NT2/D1 (cell line): ENCODE measurements around the gene VPREB3.
"Not testable (repeated sequence)": the region's sequence is repeated elsewhere in the genome, so short reads cannot be mapped to it uniquely, and the experiment has no call there.

Experiments used
- DNase-seq: peaks from one replicate; pipeline ENCODE4 v3.0.0-alpha.2; 2011; ENCODE audit warnings: low read depth, low spot score
- H3K27me3 ChIP-seq: 2 replicates; pipeline ENCODE4 v1.6.0; 2011; ENCODE audit warnings: mild to moderate bottlenecking; ENCODE audit not compliant: insufficient read length, insufficient read depth
- H3K36me3 ChIP-seq: 2 replicates; pipeline ENCODE4 v1.6.1; 2011; ENCODE audit warnings: mild to moderate bottlenecking, low read length, mixed read lengths; ENCODE audit not compliant: insufficient read depth, insufficient read length
- H3K4me1 ChIP-seq: 2 replicates; pipeline ENCODE4 v1.5.1; 2011; ENCODE audit not compliant: insufficient read depth, insufficient read length
- H3K4me3 ChIP-seq: 2 replicates; pipeline ENCODE4 v1.5.1; 2011; ENCODE audit warnings: low read depth; ENCODE audit not compliant: insufficient read length
- H3K9ac ChIP-seq: 2 replicates; pipeline ENCODE4 v1.6.0; 2011; ENCODE audit warnings: low read depth; ENCODE audit not compliant: insufficient read length
- H3K9me3 ChIP-seq: 2 replicates; pipeline ENCODE4 v1.5.1; 2011; ENCODE audit warnings: mild to moderate bottlenecking, low read length; ENCODE audit not compliant: insufficient read depth
- SUZ12 ChIP-seq: IDR thresholded peaks from 2 replicates; pipeline ENCODE4 v1.6.1; 2011; ENCODE audit not compliant: insufficient read length, insufficient read depth; ENCODE audit errors: extremely low read depth
- YY1 ChIP-seq: IDR thresholded peaks from 2 replicates; pipeline ENCODE4 v1.6.1; 2011; ENCODE audit not compliant: insufficient read length, insufficient read depth
- ZNF274 ChIP-seq: IDR thresholded peaks from 2 replicates; pipeline ENCODE4 v1.6.1; 2011; ENCODE audit warnings: mild to moderate bottlenecking, low read depth, low read length

Gene VPREB3

GRCh38 chr22:23744001-23744400, 10.2 kb downstream of the VPREB3 start:
- H3K4me1 ChIP-seq: no peaks in the 10 kb centered on the region
- peaks cover 42% of the 10 kb centered on the region for H3K36me3 ChIP-seq
- no peaks in the 10 kb centered on the region for H3K9me3 ChIP-seq
- H3K27me3 ChIP-seq: no peaks in the 10 kb centered on the region
- DNase-seq: no peak
- H3K9ac ChIP-seq: no peak overlapping the region
- H3K4me3 ChIP-seq: no peak overlapping the region
- TF ChIP-seq YY1: no peak

GRCh38 chr22:23743303-23743705, 10.9 kb downstream of the VPREB3 start:
- Histone ChIP-seq H3K4me3 (no peak overlapping the region), H3K4me1 (no peaks in the 10 kb centered on the region), H3K9ac (no peak overlapping the region), H3K9me3 (no peaks in the 10 kb centered on the region), H3K27me3 (no peaks in the 10 kb centered on the region), H3K36me3 (peaks cover 42% of the 10 kb centered on the region)
- DNase-seq: no peak
- TF ChIP-seq YY1 (no peak), SUZ12 (no peak), ZNF274 (no peak)

DNA sequence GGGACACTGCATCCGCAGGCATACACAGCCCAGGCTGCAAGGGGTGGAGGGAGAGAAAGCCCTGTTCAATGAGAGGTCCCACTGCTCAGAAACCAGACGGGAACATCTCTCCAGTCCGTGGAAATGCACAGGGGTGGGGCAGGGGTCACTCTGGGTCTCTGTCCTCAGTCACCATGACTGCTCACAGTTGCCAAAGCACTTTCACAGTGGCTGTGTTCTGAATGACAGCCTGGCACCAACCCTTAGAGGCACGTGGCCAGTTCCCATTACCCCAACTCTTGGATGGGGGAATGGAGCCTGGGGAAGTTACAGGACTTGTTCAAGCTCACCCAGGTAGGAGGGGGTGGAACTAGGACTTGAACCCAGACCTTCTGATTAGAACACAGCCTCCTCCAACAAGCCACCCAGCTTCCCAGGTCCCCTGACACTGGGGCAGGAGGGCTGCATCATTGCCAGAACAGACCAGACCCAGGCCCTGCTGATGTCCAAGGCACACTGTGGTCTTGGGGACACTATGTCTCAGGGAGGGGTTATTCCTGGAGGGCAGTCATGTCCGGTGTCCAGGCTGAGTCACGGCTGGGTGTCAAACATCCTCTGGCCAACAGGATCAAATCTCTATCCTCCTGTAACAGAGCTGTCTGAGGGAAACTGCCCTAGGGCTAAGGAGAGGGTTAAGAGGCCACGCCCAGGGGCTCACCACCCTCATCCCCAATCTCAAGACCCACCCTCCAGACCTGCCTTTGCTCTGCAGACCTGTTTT, 11.5 kb downstream of the VPREB3 start:
- no peak overlapping the region for H3K9ac ChIP-seq
- peaks cover 42% of the 10 kb centered on the region for H3K36me3 ChIP-seq
- H3K27me3 ChIP-seq: no peaks in the 10 kb centered on the region
- TF ChIP-seq ZNF274: no peak
- no peak for TF ChIP-seq YY1
- TF ChIP-seq SUZ12: no peak
- H3K4me1 ChIP-seq: no peaks in the 10 kb centered on the region
- no peak for DNase-seq
- H3K9me3 ChIP-seq: no peaks in the 10 kb centered on the region
- no peak overlapping the region for H3K4me3 ChIP-seq

DNA sequence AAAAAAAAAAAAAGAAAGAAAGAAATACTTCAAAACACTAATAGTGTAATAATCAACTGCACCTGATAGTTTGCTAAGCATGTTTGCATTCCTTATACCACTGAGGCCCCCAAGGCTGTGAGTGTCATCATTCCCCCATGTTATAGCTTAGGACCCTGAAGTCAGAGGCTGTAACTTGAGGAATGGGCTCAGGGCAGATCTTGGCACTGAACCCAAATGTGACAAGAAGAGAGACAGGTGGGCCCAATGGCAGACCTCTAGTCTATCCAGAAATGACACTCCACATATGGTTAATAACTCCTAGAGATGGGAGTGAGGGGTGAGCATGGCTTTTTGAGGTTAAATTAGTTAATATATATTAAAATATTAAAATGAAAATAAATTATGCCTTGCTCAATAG, 16.5 kb downstream of the VPREB3 start:
- H3K36me3 ChIP-seq: peaks cover 15% of the 10 kb centered on the region
- H3K27me3 ChIP-seq: no peaks in the 10 kb centered on the region
- H3K4me3 ChIP-seq: no peak overlapping the region
- no peak for DNase-seq
- no peak overlapping the region for H3K9ac ChIP-seq
- H3K9me3 ChIP-seq: no peaks in the 10 kb centered on the region
- TF ChIP-seq YY1: no peak
- no peak for TF ChIP-seq SUZ12
- no peak for TF ChIP-seq ZNF274
- H3K4me1 ChIP-seq: no peaks in the 10 kb centered on the region

DNA sequence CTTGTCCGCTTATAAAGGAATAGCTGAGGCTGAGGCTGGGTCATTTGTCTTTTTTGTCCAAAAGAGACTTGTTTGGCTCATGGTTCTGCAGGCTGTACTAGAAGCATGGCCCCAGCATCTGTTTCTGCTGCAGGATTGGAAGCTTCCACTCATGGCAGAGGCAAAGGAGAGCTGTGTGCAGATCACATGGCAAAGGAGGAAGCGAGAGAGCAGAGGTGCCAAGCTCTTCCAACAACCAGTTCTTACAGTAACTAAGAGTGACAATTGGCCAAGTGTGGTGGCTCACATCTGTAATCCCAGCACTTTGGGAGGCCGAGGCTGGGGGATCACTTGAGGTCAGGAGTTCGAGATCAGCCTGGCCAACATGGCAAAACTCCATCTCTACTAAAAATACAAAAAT, 26.1 kb downstream of the VPREB3 start:
- H3K9ac ChIP-seq, H3K4me1 ChIP-seq, H3K9me3 ChIP-seq, H3K36me3 ChIP-seq, DNase-seq, H3K27me3 ChIP-seq, H3K4me3 ChIP-seq: not testable (repeated sequence)

DNA sequence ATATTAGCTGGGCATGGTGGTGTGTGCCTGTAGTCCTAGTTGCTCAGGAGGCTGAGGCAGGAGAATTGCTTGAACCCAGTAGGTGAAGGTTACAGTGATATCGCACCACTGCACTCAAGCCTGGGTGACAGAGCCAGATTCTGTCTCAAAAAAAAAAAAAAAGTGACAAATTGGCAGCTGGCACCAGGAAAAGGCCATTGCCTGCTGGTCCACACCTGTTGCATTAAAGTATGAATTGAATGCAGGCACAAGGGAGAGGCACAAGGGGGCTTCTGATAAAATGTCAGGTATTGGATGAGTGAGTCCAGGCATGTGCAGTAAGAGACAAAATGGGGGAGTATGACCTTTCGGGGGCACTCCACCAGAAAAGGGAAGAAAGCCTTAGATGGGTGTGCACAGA, 31.5 kb downstream of the VPREB3 start:
- no peaks in the 10 kb centered on the region for H3K4me1 ChIP-seq
- no peak for DNase-seq
- no peak for TF ChIP-seq ZNF274
- TF ChIP-seq YY1: no peak
- TF ChIP-seq SUZ12: no peak

GRCh38 chr22:23722160-23722559, 32.1 kb downstream of the VPREB3 start:
- no peak overlapping the region for H3K4me3 ChIP-seq
- no peaks in the 10 kb centered on the region for H3K27me3 ChIP-seq
- TF ChIP-seq ZNF274 (no peak), YY1 (no peak), SUZ12 (no peak)
- no peak for DNase-seq
- no peaks in the 10 kb centered on the region for H3K9me3 ChIP-seq
- no peaks in the 10 kb centered on the region for H3K36me3 ChIP-seq
- no peak overlapping the region for H3K9ac ChIP-seq
- H3K4me1 ChIP-seq: no peaks in the 10 kb centered on the region

More for the DNA sequence above, 31.5 kb downstream of the VPREB3 start:
- Histone ChIP-seq H3K4me3 (no peak overlapping the region), H3K36me3 (no peaks in the 10 kb centered on the region), H3K9ac (no peak overlapping the region), H3K9me3 (no peaks in the 10 kb centered on the region), H3K27me3 (no peaks in the 10 kb centered on the region)

DNA sequence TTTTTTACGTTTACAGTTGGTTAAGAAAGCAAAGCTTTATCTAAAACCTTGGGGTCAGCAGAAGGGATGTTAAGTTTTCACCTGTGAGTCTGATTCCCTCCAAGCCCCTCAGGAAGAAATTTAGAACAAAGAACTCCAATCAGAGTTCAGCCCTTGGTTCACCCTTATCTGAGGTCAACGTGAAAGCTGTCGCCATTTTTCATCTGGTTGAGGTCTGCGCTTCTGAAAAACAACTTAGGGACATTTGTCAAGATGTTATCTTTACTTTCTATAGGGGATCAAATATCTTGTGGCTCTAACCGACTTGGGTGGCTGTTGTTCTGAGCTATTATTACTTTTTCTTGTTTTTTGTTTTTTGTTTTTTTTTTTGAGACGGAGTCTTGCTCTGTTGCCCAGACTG, 33.4 kb downstream of the VPREB3 start:
- TF ChIP-seq YY1 (no peak), SUZ12 (no peak), ZNF274 (no peak)
- Histone ChIP-seq H3K4me3 (no peak overlapping the region), H3K9ac (no peak overlapping the region), H3K9me3 (no peaks in the 10 kb centered on the region), H3K27me3 (no peaks in the 10 kb centered on the region), H3K4me1 (no peaks in the 10 kb centered on the region), H3K36me3 (no peaks in the 10 kb centered on the region)
- no peak for DNase-seq
